Measurements from ENCODE around the gene SHANK3.
"Not testable (repeated sequence)": the region's sequence is repeated elsewhere in the genome, so short reads cannot be mapped to it uniquely, and the experiment has no call there.

SHANK3 gene

DNA sequence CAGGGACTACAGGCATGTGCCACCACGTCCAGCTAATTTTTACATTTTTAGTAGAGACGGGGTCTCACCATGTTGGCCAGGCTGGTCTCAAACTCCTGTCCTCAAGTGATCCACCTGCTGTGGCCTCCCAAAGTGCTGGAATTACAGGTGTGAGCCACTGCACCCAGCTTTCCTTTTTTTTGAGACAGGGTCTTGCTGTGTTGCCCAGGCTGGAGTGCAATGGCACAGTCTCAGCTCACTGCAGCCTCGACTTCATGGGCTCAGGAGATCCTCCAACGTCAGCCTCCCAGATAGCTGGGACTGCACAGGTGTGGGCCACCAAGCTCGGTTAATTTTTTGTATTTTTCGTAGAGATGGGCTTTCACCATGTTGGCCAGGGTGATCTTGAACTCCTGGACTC is 18.0 kb upstream of the SHANK3 start:
- not testable (repeated sequence) for DNase-seq (ENCODE audit: low spot score)

DNA sequence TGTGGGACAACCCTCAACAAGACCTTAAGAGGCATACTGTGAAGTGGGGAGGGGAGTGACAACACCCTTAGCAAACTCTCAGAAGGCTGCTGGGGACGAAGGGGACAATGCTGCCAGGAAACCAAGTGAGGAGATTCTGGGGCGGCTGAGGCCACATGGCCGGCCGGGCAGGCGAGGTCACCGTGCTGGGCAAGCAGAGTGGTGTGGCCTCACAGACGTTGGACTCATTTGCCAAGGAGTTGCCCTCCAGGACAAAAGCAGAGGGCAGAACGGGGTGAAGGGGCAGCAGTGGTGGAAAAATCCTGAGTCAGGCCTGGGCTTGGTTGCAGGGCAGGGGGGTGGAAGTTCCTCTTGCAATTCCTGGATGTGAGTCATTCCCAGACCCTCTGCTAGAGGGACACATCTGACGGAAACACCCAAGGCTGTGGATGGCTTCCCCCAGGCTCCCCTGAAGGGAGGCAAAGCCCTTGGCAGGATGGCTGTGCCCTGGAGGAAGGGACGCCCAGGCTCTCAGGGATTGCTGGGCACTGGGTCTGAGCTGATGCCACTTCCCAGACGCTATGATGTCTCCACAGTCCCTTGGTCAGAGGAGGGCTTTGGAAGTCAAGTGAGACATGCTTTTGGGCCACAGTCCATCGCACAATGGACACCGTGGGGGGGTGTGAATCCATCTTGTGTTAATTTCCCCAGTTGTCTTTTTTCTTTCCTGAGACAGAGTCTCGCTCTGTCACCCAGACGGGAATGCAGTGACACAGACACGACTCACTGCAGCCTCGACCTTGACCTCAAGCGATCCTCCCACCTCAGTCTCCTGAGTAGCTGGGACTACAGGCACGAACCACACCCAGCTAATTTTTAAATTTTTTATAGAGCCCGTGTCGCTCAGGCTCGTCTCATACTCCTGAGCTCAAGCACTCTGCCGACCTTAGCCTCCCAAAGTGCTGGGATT is 16.2 kb upstream of the SHANK3 start:
- DNase-seq (ENCODE audit: low spot score): no peak

DNA sequence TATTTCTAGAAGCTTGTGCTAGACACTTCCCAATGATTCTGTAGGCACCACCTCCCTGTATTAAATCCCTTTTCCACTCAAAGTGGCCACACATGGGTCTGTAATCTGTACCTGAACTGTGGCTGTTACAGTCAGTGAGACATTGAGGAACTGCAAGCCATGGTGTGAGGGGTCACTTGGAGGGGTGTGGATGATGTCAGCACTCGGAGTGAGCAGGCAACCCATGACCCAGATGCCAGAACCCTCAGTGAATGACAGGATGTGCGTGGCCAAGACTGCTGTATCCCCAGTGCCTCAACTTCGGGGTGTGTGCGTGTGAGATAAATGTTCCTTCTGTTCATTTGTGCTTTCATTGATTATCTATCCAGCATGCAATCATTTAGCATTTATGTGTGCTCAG is 14.7 kb upstream of the SHANK3 start:
- no peak for DNase-seq (ENCODE audit: low spot score)

DNA sequence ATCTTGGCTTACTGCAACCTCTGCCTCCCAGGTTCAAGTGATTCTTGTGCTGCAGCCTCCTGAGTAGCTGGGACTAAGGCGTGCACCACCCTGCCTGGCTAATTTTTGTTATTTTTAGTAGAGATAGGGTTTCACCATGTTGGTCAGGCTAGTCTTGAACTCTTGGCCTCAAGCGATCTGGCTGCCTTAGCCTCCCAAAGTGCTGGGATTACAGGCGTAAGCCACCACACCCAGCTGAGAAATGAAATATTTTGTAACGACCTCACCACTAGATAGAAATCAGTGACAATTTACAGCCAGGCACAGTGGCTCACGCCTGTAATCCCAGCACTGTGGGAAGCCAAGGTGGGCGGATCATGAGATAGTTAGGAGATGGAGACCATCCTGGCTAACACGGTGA is 12.9 kb upstream of the SHANK3 start:
- not testable (repeated sequence) for DNase-seq (ENCODE audit: low spot score)

GRCh38 chr22:50660306-50660705 is 12.3 kb upstream of the SHANK3 start:
- no peak for DNase-seq (ENCODE audit: low spot score)

- no peak for DNase-seq (ENCODE audit: low spot score)
Measured at GRCh38 chr22:50665212-50665611, 7.4 kb upstream of the SHANK3 start.

DNA sequence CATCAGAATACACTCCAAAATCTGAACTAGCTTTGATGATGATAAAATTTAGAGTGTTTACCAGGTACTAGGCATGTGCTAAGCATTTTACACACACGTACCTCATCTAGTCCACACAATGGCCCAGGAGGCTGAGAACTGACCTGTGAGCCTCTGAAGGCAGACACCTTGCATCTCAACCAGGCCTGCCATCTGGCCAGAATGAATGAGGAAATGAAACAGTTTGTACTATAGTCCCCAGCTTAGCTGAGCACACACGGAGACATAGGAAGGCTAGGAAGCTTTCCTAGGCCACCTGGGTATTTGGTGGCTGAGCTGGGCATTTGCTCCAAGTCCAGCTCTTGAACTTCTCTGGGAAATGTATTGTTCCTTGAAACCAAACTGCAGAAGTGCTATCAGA is 6.9 kb upstream of the SHANK3 start:
- DNase-seq (ENCODE audit: low spot score): no peak

DNA sequence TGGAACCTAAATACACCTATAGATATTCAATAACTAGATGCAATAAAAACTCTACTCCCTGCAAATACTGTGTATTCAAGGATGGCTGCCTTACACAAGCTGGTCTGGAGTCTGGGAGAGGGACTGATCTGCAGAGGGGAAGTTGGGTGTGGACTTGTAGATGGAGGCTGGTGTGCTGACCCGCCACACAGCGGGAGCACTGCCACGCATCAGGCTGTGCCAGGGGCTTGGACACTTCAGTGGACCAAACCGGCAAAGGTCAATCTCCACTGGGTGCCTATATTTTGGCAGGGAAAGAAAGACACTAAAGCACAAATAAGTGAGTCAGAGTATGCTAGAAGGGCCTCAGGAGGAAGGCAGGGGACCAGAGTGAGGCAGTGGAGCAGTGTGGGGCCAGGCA is 2.1 kb upstream of the SHANK3 start:
- no peak for DNase-seq (ENCODE audit: low spot score)

- DNase-seq (ENCODE audit: low spot score): no peak
Measured at GRCh38 chr22:50670914-50671538, 1.6 kb upstream of the SHANK3 start.

DNA sequence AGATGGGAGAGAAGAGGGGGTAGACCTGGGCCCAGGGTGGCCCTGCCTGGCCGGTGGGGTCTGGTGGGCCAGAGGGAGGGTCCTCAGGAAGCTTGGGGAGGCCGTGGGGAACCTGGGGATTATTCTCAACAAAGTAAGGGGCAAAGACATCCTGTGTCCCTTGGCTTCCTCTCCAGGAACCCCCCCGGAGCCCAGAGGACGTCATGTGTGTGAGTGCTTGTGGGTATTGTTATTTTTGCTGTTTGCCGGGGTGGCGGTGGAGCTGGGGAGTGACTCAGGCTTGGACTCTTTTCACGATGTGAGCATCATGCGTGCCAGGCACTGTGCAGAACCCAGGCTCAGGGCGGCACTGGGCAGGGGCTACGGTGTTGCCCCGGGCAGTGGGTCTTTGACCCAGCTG is 982 bp upstream of the SHANK3 start:
- DNase-seq (ENCODE audit: low spot score): no peak

- no peak for DNase-seq (ENCODE audit: low spot score)
Measured at GRCh38 chr22:50672041-50672440, 582 bp upstream of the SHANK3 start.

GRCh38 chr22:50673231-50674129 is 857 bp downstream of the SHANK3 start:
- no peak for DNase-seq (ENCODE audit: low spot score)

DNA sequence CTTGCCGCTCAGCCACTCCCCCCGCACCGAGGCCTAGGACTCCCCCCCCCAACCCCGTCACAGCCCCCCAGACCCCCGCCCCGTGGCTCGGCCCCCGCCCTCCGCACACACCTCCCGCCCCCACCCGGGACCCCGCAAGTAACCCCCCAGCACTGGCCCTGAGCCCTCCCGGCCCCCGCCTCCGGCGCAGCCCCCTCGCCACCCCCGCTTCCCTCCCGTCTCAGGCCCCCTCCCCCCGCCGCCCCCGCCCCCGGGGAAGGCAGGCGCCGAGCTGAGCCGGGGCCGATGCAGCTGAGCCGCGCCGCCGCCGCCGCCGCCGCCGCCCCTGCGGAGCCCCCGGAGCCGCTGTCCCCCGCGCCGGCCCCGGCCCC is 1.5 kb downstream of the SHANK3 start:
- DNase-seq (ENCODE audit: low spot score): no peak

- DNase-seq (ENCODE audit: low spot score): no peak
Measured at GRCh38 chr22:50674606-50675552, 2.3 kb downstream of the SHANK3 start.

- DNase-seq (ENCODE audit: low spot score): no peak
Measured at GRCh38 chr22:50675553-50676179, 3.0 kb downstream of the SHANK3 start.

- DNase-seq (ENCODE audit: low spot score): no peak
Measured at GRCh38 chr22:50676180-50676636, 3.6 kb downstream of the SHANK3 start.

GRCh38 chr22:50676661-50677492 is 4.3 kb downstream of the SHANK3 start:
- no peak for DNase-seq (ENCODE audit: low spot score)

DNA sequence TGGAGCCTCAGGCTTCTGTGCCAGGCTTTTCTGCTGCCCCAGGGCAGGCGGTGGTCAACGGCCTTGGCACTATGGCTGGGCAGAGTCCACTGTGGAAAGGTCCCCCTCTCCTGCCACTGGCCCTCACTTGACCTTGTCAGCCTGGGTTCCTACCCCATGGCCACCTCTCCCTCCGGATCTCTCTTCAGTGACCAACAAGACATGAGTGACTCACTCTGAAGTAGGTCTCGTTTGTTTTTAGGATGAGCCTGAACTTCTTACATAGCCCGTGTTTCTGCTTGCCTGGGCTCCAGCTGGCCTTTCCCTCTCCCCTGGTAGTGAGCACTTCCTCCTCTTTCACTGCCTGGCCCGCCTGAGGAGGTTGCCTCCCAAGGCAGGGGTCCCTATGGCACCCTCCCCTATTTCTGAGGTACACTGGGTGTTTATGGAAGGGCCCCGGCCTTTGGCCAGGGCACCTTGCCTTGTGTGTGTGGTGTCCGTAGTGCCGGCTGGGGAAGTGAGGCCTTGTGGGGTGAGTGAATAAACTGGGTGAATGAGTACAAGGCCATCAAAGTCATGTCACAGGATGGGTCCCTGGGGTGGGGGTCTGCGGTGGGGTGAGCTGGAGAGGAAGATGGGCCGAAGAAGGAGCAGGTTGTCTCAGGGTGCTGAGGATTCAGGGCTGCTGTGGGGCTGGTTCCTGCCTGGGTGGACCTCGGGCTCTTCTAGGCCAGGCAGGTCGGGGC is 5.0 kb downstream of the SHANK3 start:
- no peak for DNase-seq (ENCODE audit: low spot score)

DNA sequence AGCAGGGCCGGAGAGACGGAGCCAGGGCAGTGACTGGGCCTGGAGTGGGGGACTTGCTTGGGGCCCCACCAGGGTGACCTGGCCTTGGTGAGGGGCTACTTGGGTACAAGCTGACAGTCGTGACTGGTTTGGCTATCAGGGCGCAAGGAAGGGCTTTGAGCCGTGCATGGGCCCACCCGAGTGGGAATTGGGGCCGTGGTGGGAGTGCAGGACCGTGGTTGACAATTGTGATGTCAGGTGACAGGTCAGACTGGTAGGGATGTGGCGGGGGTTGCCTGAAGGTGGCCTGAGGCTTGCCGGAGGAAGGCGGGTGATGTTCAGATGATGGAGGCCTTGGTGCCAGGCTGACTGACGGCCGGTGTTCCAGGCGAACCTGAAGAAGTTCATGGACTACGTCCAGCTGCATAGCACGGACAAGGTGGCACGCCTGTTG is 5.6 kb downstream of the SHANK3 start:
- DNase-seq (ENCODE audit: low spot score): no peak
